ENCODE data around the gene NUF2. TPM values are rescaled to one million over a fixed set of nuclear protein-coding genes. Genes with fewer than 3 reads are reported as not detected.

The NUF2 gene
- polyA plus RNA-seq, 3 donors: 0.12 to 0.37 TPM; not detected in 1

- peaks cover 0 to 8% (median 1%) of the 10 kb centered on the region in 3 donors for H3K27me3 Mint-ChIP-seq (ENCODE audit: low read depth in 3 of 3)
- no peaks in the 10 kb centered on the region for H3K36me3 ChIP-seq (replicated peaks in 1 of 2; ENCODE audit: control insufficient read depth in 1 of 2, insufficient read depth in 2 of 2, low read length in 2 of 2)
- no peaks in the 10 kb centered on the region for H4K20me1 ChIP-seq (ENCODE audit: insufficient read depth, low read length)
- no peak overlapping the region for H3K9ac ChIP-seq (ENCODE audit: insufficient read depth, low read length, poor library complexity, severe bottlenecking)
- H3K4me1 ChIP-seq (ENCODE audit: control insufficient read depth in 1 of 2, insufficient read depth in 2 of 2, low read length in 2 of 2): no peaks in the 10 kb centered on the region
- DNase-seq: no peak
- no peak overlapping the region for H3K27ac ChIP-seq (ENCODE audit: low read depth in 1 of 2, low read length in 2 of 2)
- H3K27ac Mint-ChIP-seq: peak overlapping the region in 1 of 7 donors; percentile 8
- H3K79me2 ChIP-seq (ENCODE audit: insufficient read depth, low read length): no peaks in the 10 kb centered on the region
- no peak overlapping the region for H3K4me3 ChIP-seq (replicated peaks in 1 of 3; ENCODE audit: low read depth in 2 of 3, low read length in 3 of 3)
- no peak overlapping the region for H3K4me2 ChIP-seq (replicated peaks; ENCODE audit: extremely low read depth, low read length, poor library complexity, severe bottlenecking)
- no peaks in the 10 kb centered on the region for H3K4me1 Mint-ChIP-seq
- no peak for TF ChIP-seq CTCF (IDR thresholded peaks at IDR 0.05)
- no peaks in the 10 kb centered on the region for H3K36me3 Mint-ChIP-seq
- intact Hi-C loops (cut with micrococcal nuclease): no loop called here
- no peaks in the 10 kb centered on the region for H3K9me3 ChIP-seq (replicated peaks in 1 of 2; ENCODE audit: control insufficient read depth in 1 of 2, insufficient read depth in 1 of 2, low read length in 2 of 2)
- no peaks in the 10 kb centered on the region for H3K27me3 ChIP-seq (ENCODE audit: control insufficient read depth in 2 of 2, insufficient read depth in 2 of 2, low read length in 2 of 2)
- H3K9me3 Mint-ChIP-seq: peaks cover 0 to 2% (median 0%) of the 10 kb centered on the region in 7 donors
- H2AFZ ChIP-seq (ENCODE audit: insufficient read depth, low read depth, low read length, poor library complexity, severe bottlenecking): no peak overlapping the region
- no peak overlapping the region for H3K4me3 Mint-ChIP-seq
- WGBS (ENCODE audit: insufficient coverage): 68% methylated on average over 9 of the region's 9 CpGs
These were observed 78.3 kb downstream of the NUF2 start for GRCh38 chr1:163399976-163400601.

GRCh38 chr1:163401211-163401610 lies 79.5 kb downstream of the NUF2 start:
- no peak overlapping the region for H3K4me3 Mint-ChIP-seq
- DNase-seq: no peak
- H2AFZ ChIP-seq (ENCODE audit: insufficient read depth, low read depth, low read length, poor library complexity, severe bottlenecking): no peak overlapping the region
- H4K20me1 ChIP-seq (ENCODE audit: insufficient read depth, low read length): no peaks in the 10 kb centered on the region
- H3K4me1 ChIP-seq (ENCODE audit: control insufficient read depth in 1 of 2, insufficient read depth in 2 of 2, low read length in 2 of 2): no peaks in the 10 kb centered on the region
- H3K4me1 Mint-ChIP-seq: no peaks in the 10 kb centered on the region
- intact Hi-C loops (cut with micrococcal nuclease): no loop called here
- H3K27me3 ChIP-seq (ENCODE audit: control insufficient read depth in 2 of 2, insufficient read depth in 2 of 2, low read length in 2 of 2): no peaks in the 10 kb centered on the region
- peak overlapping the region in 1 of 7 donors; percentile 8 for H3K27ac Mint-ChIP-seq
- peaks cover 0 to 8% (median 1%) of the 10 kb centered on the region in 3 donors for H3K27me3 Mint-ChIP-seq (ENCODE audit: low read depth in 3 of 3)
- no peak overlapping the region for H3K4me3 ChIP-seq (replicated peaks in 1 of 3; ENCODE audit: low read depth in 2 of 3, low read length in 3 of 3)
- no peak overlapping the region for H3K9ac ChIP-seq (ENCODE audit: insufficient read depth, low read length, poor library complexity, severe bottlenecking)
- peaks cover 0 to 2% (median 0%) of the 10 kb centered on the region in 7 donors for H3K9me3 Mint-ChIP-seq
- no peaks in the 10 kb centered on the region for H3K36me3 Mint-ChIP-seq
- H3K4me2 ChIP-seq (replicated peaks; ENCODE audit: extremely low read depth, low read length, poor library complexity, severe bottlenecking): no peak overlapping the region
- no peak for TF ChIP-seq CTCF (IDR thresholded peaks at IDR 0.05)
- WGBS (ENCODE audit: insufficient coverage): 93% methylated on average over 3 of the region's 3 CpGs
- no peaks in the 10 kb centered on the region for H3K36me3 ChIP-seq (replicated peaks in 1 of 2; ENCODE audit: control insufficient read depth in 1 of 2, insufficient read depth in 2 of 2, low read length in 2 of 2)
- no peaks in the 10 kb centered on the region for H3K79me2 ChIP-seq (ENCODE audit: insufficient read depth, low read length)
- no peak overlapping the region for H3K27ac ChIP-seq (ENCODE audit: low read depth in 1 of 2, low read length in 2 of 2)
- no peaks in the 10 kb centered on the region for H3K9me3 ChIP-seq (replicated peaks in 1 of 2; ENCODE audit: control insufficient read depth in 1 of 2, insufficient read depth in 1 of 2, low read length in 2 of 2)

Other genes starting within 250 kb of the NUF2 start
- under 1 TPM in 1 of 3 donors, not detected in 2; 0.93 TPM for gene RGS5, start 119.0 kb upstream of the NUF2 start, polyA plus RNA-seq